GM23338 (cell line): ENCODE results near the gene AOPEP. TPM values are rescaled to one million over a fixed set of nuclear protein-coding genes. Genes with fewer than 3 reads are reported as not detected.

ENCODE experiments used
- ATAC-seq: fragments of 200-7000 bp; cut with Tn5 transposase; 3 replicates; pipeline ENCODE4 v1.9.1; 2020
- DNase-seq: peaks from one replicate; pipeline ENCODE4 v3.0.0-alpha.2; 2015; ENCODE audit warnings: low spot score
- H2AFZ ChIP-seq: fragments of 200-600 bp; sonication (generic); 2 replicates; pipeline ENCODE4 v1.8.0; 2016; ENCODE audit warnings: antibody characterized with exemption, mild to moderate bottlenecking, moderate library complexity
- H3F3A ChIP-seq: fragments of 200-600 bp; sonication (generic); replicated peaks from 2 replicates; pipeline ENCODE4 v1.8.0; 2017; ENCODE audit warnings: antibody characterized with exemption, mixed run types, low read depth
- H3K27ac ChIP-seq: fragments of 200-600 bp; sonication (generic); 2 replicates; pipeline ENCODE4 v1.6.1; 2016; ENCODE audit warnings: low read depth
- H3K27me3 ChIP-seq: fragments of 200-600 bp; sonication (generic); 2 replicates; pipeline ENCODE4 v1.8.0; 2016; ENCODE audit warnings: mild to moderate bottlenecking, mixed run types, moderate library complexity; ENCODE audit not compliant: insufficient read depth
- H3K36me3 ChIP-seq: fragments of 200-600 bp; sonication (generic); 2 replicates; pipeline ENCODE4 v1.8.0; 2016; ENCODE audit warnings: mild to moderate bottlenecking; ENCODE audit not compliant: insufficient read depth
- H3K4me1 ChIP-seq: fragments of 200-600 bp; sonication (generic); 2 replicates; pipeline ENCODE4 v1.8.0; 2016; ENCODE audit warnings: mild to moderate bottlenecking, moderate library complexity; ENCODE audit not compliant: insufficient read depth
- H3K4me2 ChIP-seq: fragments of 200-600 bp; sonication (generic); 2 replicates; pipeline ENCODE4 v1.7.1; 2017; ENCODE audit warnings: mixed run types
- H3K4me3 ChIP-seq: fragments of 200-600 bp; sonication (generic); 2 replicates; pipeline ENCODE4 v1.6.1; 2016; ENCODE audit warnings: mixed run types
- H3K79me2 ChIP-seq: fragments of 200-600 bp; sonication (generic); replicated peaks from 2 replicates; pipeline ENCODE4 v1.8.0; 2017; ENCODE audit warnings: mild to moderate bottlenecking; ENCODE audit not compliant: insufficient read depth
- H3K9me2 ChIP-seq: fragments of 200-600 bp; sonication (generic); 2 replicates; pipeline ENCODE4 v1.8.0; 2017; ENCODE audit not compliant: insufficient read depth
- H4K20me1 ChIP-seq: fragments of 200-600 bp; sonication (generic); replicated peaks from 2 replicates; pipeline ENCODE4 v1.8.0; 2017; ENCODE audit warnings: mild to moderate bottlenecking; ENCODE audit not compliant: insufficient read depth
- H3K27ac Mint-ChIP-seq: 2 replicates; pipeline ENCODE4 v1.8.0; 2020; ENCODE audit warnings: inconsistent platforms, mild to moderate bottlenecking, moderate library complexity, mixed read lengths
- H3K27me3 Mint-ChIP-seq: 3 replicates; pipeline ENCODE4 v1.8.0; 2022; ENCODE audit warnings: low read depth, mild to moderate bottlenecking, moderate library complexity, mixed read lengths, inconsistent platforms; ENCODE audit not compliant: insufficient read depth, poor library complexity
- H3K36me3 Mint-ChIP-seq: 3 replicates; pipeline ENCODE4 v1.8.0; 2021; ENCODE audit warnings: low read depth, mild to moderate bottlenecking, inconsistent platforms, moderate library complexity, mixed read lengths
- H3K4me1 Mint-ChIP-seq: 3 replicates; pipeline ENCODE4 v1.8.0; 2020; ENCODE audit warnings: mild to moderate bottlenecking, inconsistent platforms, mixed read lengths
- H3K4me3 Mint-ChIP-seq: 3 replicates; pipeline ENCODE4 v1.8.0; 2021; ENCODE audit warnings: moderate library complexity, mild to moderate bottlenecking, inconsistent platforms, mixed read lengths
- H3K9me3 Mint-ChIP-seq: 3 replicates; pipeline ENCODE4 v1.8.0; 2020; ENCODE audit warnings: moderate library complexity, mild to moderate bottlenecking, inconsistent platforms, mixed read lengths
- CREB1 ChIP-seq: fragments of 250-450 bp; sonication (Bioruptor Pico); IDR thresholded peaks from 2 replicates; pipeline ENCODE4 v1.5.0; 2020; ENCODE audit warnings: low read depth, mild to moderate bottlenecking, moderate library complexity
- EZH2 ChIP-seq: fragments of 200-600 bp; sonication (generic); IDR thresholded peaks from one replicate; pipeline ENCODE4 v1.8.0; 2017; ENCODE audit warnings: antibody characterized with exemption, mild to moderate bottlenecking, low read depth; ENCODE audit not compliant: unreplicated experiment
- EZH2phosphoT487 ChIP-seq: fragments of 200-600 bp; sonication (generic); IDR thresholded peaks from one replicate; pipeline ENCODE4 v1.8.1; 2018; ENCODE audit warnings: antibody characterized with exemption; ENCODE audit not compliant: unreplicated experiment
- JUNB ChIP-seq: IDR thresholded peaks from one replicate; pipeline ENCODE4 v1.6.1; 2016; ENCODE audit warnings: antibody characterized with exemption; ENCODE audit not compliant: unreplicated experiment
- NANOG ChIP-seq: IDR thresholded peaks from 2 replicates; pipeline ENCODE4 v1.6.1; 2016; ENCODE audit warnings: antibody characterized with exemption, borderline replicate concordance
- POLR2AphosphoS5 ChIP-seq: IDR thresholded peaks from 2 replicates; pipeline ENCODE4 v1.6.1; 2016; ENCODE audit warnings: antibody characterized with exemption, low read depth
- STAT1 ChIP-seq: IDR thresholded peaks from one replicate; pipeline ENCODE4 v1.6.1; 2016; ENCODE audit warnings: antibody characterized with exemption; ENCODE audit not compliant: unreplicated experiment
- ZNF114 ChIP-seq: fragments of 250-450 bp; sonication (Bioruptor Pico); IDR thresholded peaks from 2 replicates; pipeline ENCODE4 v1.5.0; 2020; ENCODE audit warnings: mild to moderate bottlenecking, moderate library complexity
- ZNF331 ChIP-seq: fragments of 250-450 bp; sonication (Bioruptor Pico); IDR thresholded peaks from 2 replicates; pipeline ENCODE4 v1.5.0; 2020; ENCODE audit warnings: low read depth, mild to moderate bottlenecking, moderate library complexity
- polyA plus RNA-seq: library from polyadenylated mRNA; unstranded; fragments of >200 nt; fragmentation: Nextera tagmentation; extraction: Ambion mirVana; gene quantifications from 2 replicates; pipeline ENCODE4 v1.2.1, GENCODE V29; 2016
- total RNA-seq: library from RNA; depleted of rRNA; stranded (reverse); fragments of >200 nt; shearing (Covaris generic); gene quantifications from 2 replicates; pipeline ENCODE4 v1.2.3, GENCODE V29; 2014
- TF ChIP-seq, protein P1 (sequence below), 2 experiments: fragments of 200-600 bp in 1 of 2; sonication (generic) in 1 of 2; conservative IDR thresholded peaks; 2 replicates each; pipeline versions ENCODE4 v1.5.1 to v1.6.1; 2016 to 2017; ENCODE audit warnings: antibody characterized with exemption in 2 of 2, low read depth in 2 of 2, mild to moderate bottlenecking in 2 of 2, moderate library complexity in 1 of 2
- TF ChIP-seq, protein P2 (sequence below): IDR thresholded peaks from 2 replicates; pipeline ENCODE4 v1.6.1; 2016; ENCODE audit warnings: antibody characterized with exemption

The AOPEP gene
- total and polyA plus RNA-seq, 2 experiments from 2014 or later, result 7.0 to 16.5 TPM

DNA sequence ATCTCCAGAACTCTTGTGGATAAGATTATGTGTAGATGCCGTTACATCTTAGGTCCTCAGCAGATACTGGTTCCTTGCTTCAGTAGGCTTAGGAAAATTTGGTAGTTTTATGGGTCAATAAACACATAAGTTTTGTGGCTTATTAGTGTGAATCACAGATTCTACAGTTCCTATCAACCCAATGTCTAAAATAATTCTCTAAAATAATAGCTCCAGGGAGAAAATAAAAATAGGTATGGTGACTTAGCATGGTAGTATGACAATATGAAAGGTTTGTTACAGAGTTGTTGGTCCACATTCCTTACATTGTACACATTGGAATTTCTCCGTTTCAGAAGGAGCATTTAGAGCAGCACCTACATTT, 91.7 kb downstream of the AOPEP start:
- H3K79me2 ChIP-seq, result no peaks in the 10 kb centered on the region
- no peak for TF ChIP-seq POLR2AphosphoS5
- TF ChIP-seq CREB1 (CRISPR knock-in tag), result no peak
- TF ChIP-seq ZNF331 (CRISPR knock-in tag), result no peak
- TF ChIP-seq EZH2, result no peak
- TF ChIP-seq ZNF114, result no peak
- TF ChIP-seq, protein P1, sequence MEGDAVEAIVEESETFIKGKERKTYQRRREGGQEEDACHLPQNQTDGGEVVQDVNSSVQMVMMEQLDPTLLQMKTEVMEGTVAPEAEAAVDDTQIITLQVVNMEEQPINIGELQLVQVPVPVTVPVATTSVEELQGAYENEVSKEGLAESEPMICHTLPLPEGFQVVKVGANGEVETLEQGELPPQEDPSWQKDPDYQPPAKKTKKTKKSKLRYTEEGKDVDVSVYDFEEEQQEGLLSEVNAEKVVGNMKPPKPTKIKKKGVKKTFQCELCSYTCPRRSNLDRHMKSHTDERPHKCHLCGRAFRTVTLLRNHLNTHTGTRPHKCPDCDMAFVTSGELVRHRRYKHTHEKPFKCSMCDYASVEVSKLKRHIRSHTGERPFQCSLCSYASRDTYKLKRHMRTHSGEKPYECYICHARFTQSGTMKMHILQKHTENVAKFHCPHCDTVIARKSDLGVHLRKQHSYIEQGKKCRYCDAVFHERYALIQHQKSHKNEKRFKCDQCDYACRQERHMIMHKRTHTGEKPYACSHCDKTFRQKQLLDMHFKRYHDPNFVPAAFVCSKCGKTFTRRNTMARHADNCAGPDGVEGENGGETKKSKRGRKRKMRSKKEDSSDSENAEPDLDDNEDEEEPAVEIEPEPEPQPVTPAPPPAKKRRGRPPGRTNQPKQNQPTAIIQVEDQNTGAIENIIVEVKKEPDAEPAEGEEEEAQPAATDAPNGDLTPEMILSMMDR (conservative IDR thresholded peaks at IDR 0.05; ENCODE audit: low read depth in 2 of 2), result no peak
- H3K27me3 ChIP-seq, result no peaks in the 10 kb centered on the region
- no peaks in the 10 kb centered on the region for H3K27me3 Mint-ChIP-seq
- no peak overlapping the region for H3K4me3 Mint-ChIP-seq
- H3K4me1 Mint-ChIP-seq, result peaks cover 20% of the 10 kb centered on the region
- H3K4me3 ChIP-seq, result no peak overlapping the region
- no peaks in the 10 kb centered on the region for H3K9me2 ChIP-seq
- H4K20me1 ChIP-seq, result no peaks in the 10 kb centered on the region; the same call in 1 of the 2 replicates
- H3K27ac ChIP-seq, result no peak overlapping the region
- H3K36me3 Mint-ChIP-seq, result no peaks in the 10 kb centered on the region
- H3K27ac Mint-ChIP-seq, result no peak overlapping the region
- DNase-seq (no peak), ATAC-seq (no peak)
- no peaks in the 10 kb centered on the region for H3K36me3 ChIP-seq
- no peaks in the 10 kb centered on the region for H3F3A ChIP-seq
- no peak overlapping the region for H3K4me2 ChIP-seq
- H3K9me3 Mint-ChIP-seq, result no peaks in the 10 kb centered on the region; the same call in 2 of the 3 replicates
- no peak overlapping the region for H2AFZ ChIP-seq
- H3K4me1 ChIP-seq, result no peaks in the 10 kb centered on the region

DNA sequence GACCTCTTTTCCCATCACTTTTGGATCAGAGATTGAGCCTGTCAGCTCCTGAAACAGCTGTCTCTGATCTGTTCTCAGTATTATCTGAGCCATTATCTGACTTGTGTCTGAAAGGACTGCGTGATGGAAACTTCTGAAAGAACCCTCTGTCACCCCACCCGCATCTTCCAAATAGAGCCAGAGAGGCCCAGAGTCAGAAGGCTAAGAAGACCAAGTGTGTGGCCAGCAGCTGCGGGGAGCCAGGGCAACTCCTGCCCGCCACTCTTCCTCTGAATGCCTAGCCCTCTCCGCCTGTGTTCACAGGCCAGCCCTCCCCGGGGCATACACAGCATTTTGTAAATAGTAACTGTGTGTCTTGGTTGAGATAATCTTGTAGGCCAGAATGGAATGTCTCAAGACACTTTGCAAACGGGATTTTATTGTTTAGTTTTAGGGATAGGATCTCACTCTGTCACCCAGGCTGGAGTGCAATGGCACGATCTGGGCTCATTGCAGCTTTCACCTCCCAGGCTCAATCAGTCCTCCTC, 92.7 kb downstream of the AOPEP start:
- H3K9me3 Mint-ChIP-seq, result no peaks in the 10 kb centered on the region; the same call in 2 of the 3 replicates
- DNase-seq (no peak), ATAC-seq (peak; percentile 53)
- no peaks in the 10 kb centered on the region for H3K36me3 Mint-ChIP-seq
- peak overlapping the region; percentile 72; the same call in 1 of the 2 replicates for H3K27ac Mint-ChIP-seq
- H3K4me1 ChIP-seq, result peaks cover 2% of the 10 kb centered on the region; the same call in 1 of the 2 replicates
- no peak overlapping the region for H3K27ac ChIP-seq
- H3K4me2 ChIP-seq, result no peak overlapping the region
- no peaks in the 10 kb centered on the region for H3K9me2 ChIP-seq
- no peak overlapping the region for H2AFZ ChIP-seq
- H3K27me3 ChIP-seq, result no peaks in the 10 kb centered on the region
- no peaks in the 10 kb centered on the region for H3K36me3 ChIP-seq
- no peak overlapping the region for H3K4me3 Mint-ChIP-seq
- H3K4me3 ChIP-seq, result no peak overlapping the region
- no peaks in the 10 kb centered on the region for H3F3A ChIP-seq
- peaks cover 21% of the 10 kb centered on the region for H3K4me1 Mint-ChIP-seq
- no peaks in the 10 kb centered on the region for H3K27me3 Mint-ChIP-seq
- no peaks in the 10 kb centered on the region for H3K79me2 ChIP-seq
- H4K20me1 ChIP-seq, result no peaks in the 10 kb centered on the region; the same call in 1 of the 2 replicates
- no peak for TF ChIP-seq NANOG
- TF ChIP-seq JUNB, result no peak
- no peak for TF ChIP-seq STAT1
- TF ChIP-seq, protein P2, sequence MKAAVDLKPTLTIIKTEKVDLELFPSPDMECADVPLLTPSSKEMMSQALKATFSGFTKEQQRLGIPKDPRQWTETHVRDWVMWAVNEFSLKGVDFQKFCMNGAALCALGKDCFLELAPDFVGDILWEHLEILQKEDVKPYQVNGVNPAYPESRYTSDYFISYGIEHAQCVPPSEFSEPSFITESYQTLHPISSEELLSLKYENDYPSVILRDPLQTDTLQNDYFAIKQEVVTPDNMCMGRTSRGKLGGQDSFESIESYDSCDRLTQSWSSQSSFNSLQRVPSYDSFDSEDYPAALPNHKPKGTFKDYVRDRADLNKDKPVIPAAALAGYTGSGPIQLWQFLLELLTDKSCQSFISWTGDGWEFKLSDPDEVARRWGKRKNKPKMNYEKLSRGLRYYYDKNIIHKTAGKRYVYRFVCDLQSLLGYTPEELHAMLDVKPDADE, result no peak
- no peak for TF ChIP-seq ZNF331 (CRISPR knock-in tag)
- no peak for TF ChIP-seq ZNF114
- TF ChIP-seq EZH2phosphoT487, result no peak
- TF ChIP-seq, protein P1 (conservative IDR thresholded peaks at IDR 0.05; ENCODE audit: low read depth in 2 of 2), result no peak
- no peak for TF ChIP-seq CREB1 (CRISPR knock-in tag)
